HG03460 (cell line): ENCODE data around the gene AMOTL1.
"Not testable (repeated sequence)": the region's sequence is repeated elsewhere in the genome, so short reads cannot be mapped to it uniquely, and the experiment has no call there.

Experiments
- ATAC-seq: cut with Tn5 transposase; IDR thresholded peaks from one replicate; pipeline ENCODE4 v1.9.1; 2021; ENCODE audit not compliant: unreplicated experiment

AMOTL1 gene

GRCh38 chr11:94769880-94770279, 1.7 kb downstream of the AMOTL1 start:
- ATAC-seq, result no peak

- ATAC-seq, result no peak
Measured at GRCh38 chr11:94770563-94771120, 2.5 kb downstream of the AMOTL1 start.

- no peak for ATAC-seq
Measured at GRCh38 chr11:94771390-94771789, 3.2 kb downstream of the AMOTL1 start.

GRCh38 chr11:94771951-94772350, 3.8 kb downstream of the AMOTL1 start:
- ATAC-seq, result no peak

- ATAC-seq, result no peak
Measured at GRCh38 chr11:94773842-94774241, 5.7 kb downstream of the AMOTL1 start.

GRCh38 chr11:94774345-94774744, 6.2 kb downstream of the AMOTL1 start:
- ATAC-seq, result no peak

GRCh38 chr11:94775567-94776327, 7.6 kb downstream of the AMOTL1 start:
- no peak for ATAC-seq

- ATAC-seq, result peak; percentile 63
Measured at GRCh38 chr11:94776351-94777321, 8.5 kb downstream of the AMOTL1 start.

GRCh38 chr11:94780432-94780831, 12.3 kb downstream of the AMOTL1 start:
- ATAC-seq, result no peak

- no peak for ATAC-seq
Measured at GRCh38 chr11:94781837-94782236, 13.7 kb downstream of the AMOTL1 start.

- no peak for ATAC-seq
Measured at GRCh38 chr11:94782446-94782845, 14.3 kb downstream of the AMOTL1 start.

- no peak for ATAC-seq
Measured at GRCh38 chr11:94784884-94785283, 16.7 kb downstream of the AMOTL1 start.

GRCh38 chr11:94785509-94785908, 17.4 kb downstream of the AMOTL1 start:
- ATAC-seq, result no peak

- ATAC-seq, result no peak
Measured at GRCh38 chr11:94786264-94787126, 18.3 kb downstream of the AMOTL1 start.

GRCh38 chr11:94787801-94788200, 19.6 kb downstream of the AMOTL1 start:
- no peak for ATAC-seq

- no peak for ATAC-seq
Measured at GRCh38 chr11:94788396-94788795, 20.2 kb downstream of the AMOTL1 start.

- ATAC-seq, result no peak
Measured at GRCh38 chr11:94790197-94790596, 22.0 kb downstream of the AMOTL1 start.

- ATAC-seq, result no peak
Measured at GRCh38 chr11:94790661-94791180, 22.6 kb downstream of the AMOTL1 start.

GRCh38 chr11:94791216-94791889, 23.2 kb downstream of the AMOTL1 start:
- no peak for ATAC-seq

GRCh38 chr11:94791942-94792341, 23.8 kb downstream of the AMOTL1 start:
- ATAC-seq, result not testable (repeated sequence)
